Measurements from ENCODE around the gene PEX7. TPM values are rescaled to one million over a fixed set of nuclear protein-coding genes. Genes with fewer than 3 reads are reported as not detected.

PEX7 gene
- total RNA-seq = 7.0 and 10.2 TPM in 2 replicates

GRCh38 chr6:136822376-136823127, at the start of gene PEX7:
PEX7 (plus strand) TSS chr6:136822592; CDS start chr6:136822666, 74 bp downstream.

GRCh38 chr6:136792410-136793262, 29.8 kb upstream of the PEX7 start, which contains the start of gene MAP3K5:
MAP3K5 (minus strand) TSS chr6:136792477; CDS start chr6:136792157, 320 bp downstream.

GRCh38 chr6:136921936-136922684, 99.7 kb downstream of the PEX7 start, which contains the start of gene SLC35D3:
SLC35D3 (plus strand) TSS chr6:136922301; CDS start chr6:136922429, 128 bp downstream.

Small RNA genes within 50 kb of the gene (small RNA-seq; reads per million reads assigned to genes)
- gene RF00019 (ENCODE audit: low replicate concordance) (not detected), gene RF00443 (ENCODE audit: low replicate concordance) (not detected)

Other genes starting within 250 kb of the PEX7 start
- 21.0 and 35.4 TPM in 2 replicates for gene MAP3K5, start 30.1 kb upstream of the PEX7 start, total RNA-seq
- gene SLC35D3, start 99.7 kb downstream of the PEX7 start, total RNA-seq = 0.14 TPM in 1 of 2 replicates, not detected in the other
- 0.14 TPM in 1 of 2 replicates, not detected in the other for gene IL20RA, start 222.4 kb downstream of the PEX7 start, total RNA-seq

Data from placental pericyte (primary cell).